GM12878 (cell line): ENCODE data around the gene TOE1.

Source experiments
- CHD2 ChIP-seq: IDR thresholded peaks from 2 replicates; pipeline ENCODE4 v1.6.1; 2011; ENCODE audit warnings: low read depth, low read length, improper control_type of control experiment, borderline replicate concordance
- TF ChIP-seq, protein P1 (sequence below), 3 experiments: IDR thresholded peaks in 2 of 3; conservative IDR thresholded peaks in 1 of 3; 2 replicates each; pipeline ENCODE4 v1.5.1; 2011; ENCODE audit warnings: low read depth in 3 of 3, low read length in 3 of 3, mild to moderate bottlenecking in 3 of 3, control low read depth in 2 of 3, moderate library complexity in 2 of 3, inconsistent platforms in 1 of 3, mixed read lengths in 1 of 3; ENCODE audit not compliant: control insufficient read depth in 2 of 3, insufficient read depth in 1 of 3; ENCODE audit errors: extremely low read depth in 1 of 3

DNA sequence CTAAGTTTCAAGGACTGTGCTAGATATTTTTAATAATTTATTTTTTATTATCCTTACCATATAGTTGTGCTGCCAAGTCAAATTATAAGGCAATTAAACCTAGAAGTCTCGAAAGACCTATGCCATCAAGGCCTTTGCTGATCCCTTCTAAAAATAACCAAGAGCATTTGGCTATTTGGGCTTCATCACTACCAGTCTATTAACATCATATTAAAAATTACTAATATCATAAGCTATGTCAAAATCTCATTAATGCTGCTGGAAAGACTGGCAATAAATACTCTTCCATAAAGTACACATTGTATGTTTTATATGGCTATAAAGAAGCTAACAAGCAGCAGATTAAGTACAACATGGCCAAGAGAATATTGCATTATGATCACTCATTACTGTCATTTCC is 43.2 kb downstream of the TOE1 start:
- TF ChIP-seq, protein P1, sequence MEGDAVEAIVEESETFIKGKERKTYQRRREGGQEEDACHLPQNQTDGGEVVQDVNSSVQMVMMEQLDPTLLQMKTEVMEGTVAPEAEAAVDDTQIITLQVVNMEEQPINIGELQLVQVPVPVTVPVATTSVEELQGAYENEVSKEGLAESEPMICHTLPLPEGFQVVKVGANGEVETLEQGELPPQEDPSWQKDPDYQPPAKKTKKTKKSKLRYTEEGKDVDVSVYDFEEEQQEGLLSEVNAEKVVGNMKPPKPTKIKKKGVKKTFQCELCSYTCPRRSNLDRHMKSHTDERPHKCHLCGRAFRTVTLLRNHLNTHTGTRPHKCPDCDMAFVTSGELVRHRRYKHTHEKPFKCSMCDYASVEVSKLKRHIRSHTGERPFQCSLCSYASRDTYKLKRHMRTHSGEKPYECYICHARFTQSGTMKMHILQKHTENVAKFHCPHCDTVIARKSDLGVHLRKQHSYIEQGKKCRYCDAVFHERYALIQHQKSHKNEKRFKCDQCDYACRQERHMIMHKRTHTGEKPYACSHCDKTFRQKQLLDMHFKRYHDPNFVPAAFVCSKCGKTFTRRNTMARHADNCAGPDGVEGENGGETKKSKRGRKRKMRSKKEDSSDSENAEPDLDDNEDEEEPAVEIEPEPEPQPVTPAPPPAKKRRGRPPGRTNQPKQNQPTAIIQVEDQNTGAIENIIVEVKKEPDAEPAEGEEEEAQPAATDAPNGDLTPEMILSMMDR (IDR thresholded peaks at IDR 0.05 in 2 of 3, conservative IDR thresholded peaks at IDR 0.05 in 1 of 3; ENCODE audit: control insufficient read depth in 2 of 3, extremely low read depth in 1 of 3, insufficient read depth in 1 of 3, low read depth in 3 of 3, low read length in 3 of 3), result no peak
- no peak for TF ChIP-seq CHD2
